ENCODE data around the gene HMGB4. TPM values are rescaled to one million over a fixed set of nuclear protein-coding genes. Genes with fewer than 3 reads are reported as not detected.

HMGB4 gene
- total and polyA plus RNA-seq, 2 of the 4 experiments (the other 2 are of a cell fraction) = not detected

DNA sequence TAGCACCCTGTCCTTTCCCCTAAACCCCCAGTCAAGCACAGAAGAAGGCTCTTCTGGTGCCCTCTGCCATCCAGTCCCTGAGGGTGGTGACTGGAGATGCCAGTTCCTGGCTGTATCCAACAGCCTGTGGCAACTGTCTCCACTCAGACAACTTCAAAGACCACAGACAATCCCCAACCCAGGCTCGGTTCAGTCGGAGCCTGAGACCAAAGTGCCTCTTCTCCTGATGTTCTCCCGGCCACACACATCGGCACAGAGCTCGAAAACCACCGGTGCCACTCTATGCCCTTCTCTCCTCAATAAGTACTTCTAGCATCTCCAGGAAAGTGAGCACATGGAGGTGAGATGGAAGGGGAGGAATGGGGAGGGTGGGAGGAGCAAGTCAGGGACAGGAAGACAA is 39.6 kb upstream of the HMGB4 start:
- Histone ChIP-seq H3K4me2 (ENCODE audit: low read depth, low read length) (no peak overlapping the region), H3K4me1 (ENCODE audit: control insufficient read depth, insufficient read depth, low read length) (no peaks in the 10 kb centered on the region), H4K91ac (ENCODE audit: insufficient read depth, low read depth, low read length) (no peak overlapping the region), H2BK120ac (ENCODE audit: low read depth, low read length) (no peak overlapping the region), H2BK20ac (ENCODE audit: low read depth, low read length) (no peak overlapping the region), H2AK5ac (ENCODE audit: low read depth, low read length) (no peak overlapping the region), H3K36me3 (ENCODE audit: control insufficient read depth, insufficient read depth, low read length) (no peaks in the 10 kb centered on the region), H3K9me3 (ENCODE audit: control insufficient read depth, insufficient read depth, low read length) (peaks cover 51% of the 10 kb centered on the region), H4K8ac (ENCODE audit: low read depth in 2 of 2, low read length in 2 of 2) (no peak overlapping the region), H3K9ac (ENCODE audit: low read depth, low read length) (no peak overlapping the region), H3K18ac (ENCODE audit: low read depth, low read length) (no peak overlapping the region), H3K27ac (ENCODE audit: insufficient read depth, low read length) (no peak overlapping the region), H2BK5ac (ENCODE audit: low read depth, low read length, poor library complexity, severe bottlenecking) (no peak overlapping the region), H3K4ac (ENCODE audit: low read depth, low read length) (no peak overlapping the region), H3K9me1 (ENCODE audit: insufficient read depth, low read length) (no peaks in the 10 kb centered on the region), H2BK15ac (ENCODE audit: low read depth, low read length) (no peak overlapping the region), H2AK9ac (replicated peaks; ENCODE audit: low read depth, low read length, poor library complexity) (no peak overlapping the region), H3K4me3 (ENCODE audit: insufficient read depth, low read depth, low read length) (no peak overlapping the region), H4K20me1 (ENCODE audit: insufficient read depth, low read length) (no peaks in the 10 kb centered on the region), H2AFZ (replicated peaks; ENCODE audit: low read length, poor library complexity) (no peak overlapping the region), H3K14ac (replicated peaks; ENCODE audit: low read depth, low read length) (no peak overlapping the region), H3K27me3 (ENCODE audit: control insufficient read depth, insufficient read depth, low read length) (no peaks in the 10 kb centered on the region), H3K56ac (ENCODE audit: extremely low read depth, insufficient read depth, low read length) (no peak overlapping the region), H4K5ac (ENCODE audit: low read depth, low read length) (no peak overlapping the region), H3K23ac (ENCODE audit: low read depth, low read length) (no peak overlapping the region), H3K79me1 (ENCODE audit: low read depth in 1 of 2, low read length in 2 of 2) (no peaks in the 10 kb centered on the region)
- TF ChIP-seq, protein P1, sequence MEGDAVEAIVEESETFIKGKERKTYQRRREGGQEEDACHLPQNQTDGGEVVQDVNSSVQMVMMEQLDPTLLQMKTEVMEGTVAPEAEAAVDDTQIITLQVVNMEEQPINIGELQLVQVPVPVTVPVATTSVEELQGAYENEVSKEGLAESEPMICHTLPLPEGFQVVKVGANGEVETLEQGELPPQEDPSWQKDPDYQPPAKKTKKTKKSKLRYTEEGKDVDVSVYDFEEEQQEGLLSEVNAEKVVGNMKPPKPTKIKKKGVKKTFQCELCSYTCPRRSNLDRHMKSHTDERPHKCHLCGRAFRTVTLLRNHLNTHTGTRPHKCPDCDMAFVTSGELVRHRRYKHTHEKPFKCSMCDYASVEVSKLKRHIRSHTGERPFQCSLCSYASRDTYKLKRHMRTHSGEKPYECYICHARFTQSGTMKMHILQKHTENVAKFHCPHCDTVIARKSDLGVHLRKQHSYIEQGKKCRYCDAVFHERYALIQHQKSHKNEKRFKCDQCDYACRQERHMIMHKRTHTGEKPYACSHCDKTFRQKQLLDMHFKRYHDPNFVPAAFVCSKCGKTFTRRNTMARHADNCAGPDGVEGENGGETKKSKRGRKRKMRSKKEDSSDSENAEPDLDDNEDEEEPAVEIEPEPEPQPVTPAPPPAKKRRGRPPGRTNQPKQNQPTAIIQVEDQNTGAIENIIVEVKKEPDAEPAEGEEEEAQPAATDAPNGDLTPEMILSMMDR (conservative IDR thresholded peaks at IDR 0.05; ENCODE audit: low read depth, low read length) = no peak
- TF ChIP-seq FOS (IDR thresholded peaks at IDR 0.05; ENCODE audit: low read depth, low read length) (no peak), MAZ (IDR thresholded peaks at IDR 0.05; ENCODE audit: borderline replicate concordance, low read depth, low read length) (no peak), RFX5 (IDR thresholded peaks at IDR 0.05; ENCODE audit: low read depth, low read length) (no peak), MAFK (IDR thresholded peaks at IDR 0.05; ENCODE audit: low read depth, low read length) (no peak), RCOR1 (IDR thresholded peaks at IDR 0.05; ENCODE audit: insufficient replicate concordance, low read length) (no peak), CEBPB (IDR thresholded peaks at IDR 0.05; ENCODE audit: low read depth, low read length) (no peak), CHD1 (IDR thresholded peaks at IDR 0.05; ENCODE audit: low read depth, low read length) (no peak), SMC3 (IDR thresholded peaks at IDR 0.05; ENCODE audit: low read depth, low read length) (no peak), NFE2L2 (IDR thresholded peaks at IDR 0.05; ENCODE audit: low read depth, low read length) (no peak), BHLHE40 (IDR thresholded peaks at IDR 0.05; ENCODE audit: low read depth, low read length) (no peak), RAD21 (IDR thresholded peaks at IDR 0.05; ENCODE audit: low read length) (no peak), POLR2A (IDR thresholded peaks at IDR 0.05; ENCODE audit: low read depth, low read length) (no peak), MXI1 (IDR thresholded peaks at IDR 0.05; ENCODE audit: borderline replicate concordance, low read depth, low read length) (no peak)
- TF ChIP-seq, protein P2, sequence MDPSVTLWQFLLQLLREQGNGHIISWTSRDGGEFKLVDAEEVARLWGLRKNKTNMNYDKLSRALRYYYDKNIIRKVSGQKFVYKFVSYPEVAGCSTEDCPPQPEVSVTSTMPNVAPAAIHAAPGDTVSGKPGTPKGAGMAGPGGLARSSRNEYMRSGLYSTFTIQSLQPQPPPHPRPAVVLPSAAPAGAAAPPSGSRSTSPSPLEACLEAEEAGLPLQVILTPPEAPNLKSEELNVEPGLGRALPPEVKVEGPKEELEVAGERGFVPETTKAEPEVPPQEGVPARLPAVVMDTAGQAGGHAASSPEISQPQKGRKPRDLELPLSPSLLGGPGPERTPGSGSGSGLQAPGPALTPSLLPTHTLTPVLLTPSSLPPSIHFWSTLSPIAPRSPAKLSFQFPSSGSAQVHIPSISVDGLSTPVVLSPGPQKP (IDR thresholded peaks at IDR 0.05; ENCODE audit: borderline replicate concordance, low read depth, low read length) = no peak
- TF ChIP-seq, protein P3, sequence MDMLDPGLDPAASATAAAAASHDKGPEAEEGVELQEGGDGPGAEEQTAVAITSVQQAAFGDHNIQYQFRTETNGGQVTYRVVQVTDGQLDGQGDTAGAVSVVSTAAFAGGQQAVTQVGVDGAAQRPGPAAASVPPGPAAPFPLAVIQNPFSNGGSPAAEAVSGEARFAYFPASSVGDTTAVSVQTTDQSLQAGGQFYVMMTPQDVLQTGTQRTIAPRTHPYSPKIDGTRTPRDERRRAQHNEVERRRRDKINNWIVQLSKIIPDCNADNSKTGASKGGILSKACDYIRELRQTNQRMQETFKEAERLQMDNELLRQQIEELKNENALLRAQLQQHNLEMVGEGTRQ (IDR thresholded peaks at IDR 0.05; ENCODE audit: low read depth, low read length) = no peak
- ATAC-seq (ENCODE audit: low read depth) (no peak), DNase-seq (no peak)
- dilution Hi-C loops (cut with HindIII; ENCODE audit: low sequenced_read_pairs, unreplicated experiment) = no loop called here
- ChIA-PET POLR2A (ENCODE audit: unreplicated experiment) (no interaction called here), CTCF (no interaction called here)
- WGBS, 2 experiments (ENCODE audit: extremely low coverage in 2 of 2, insufficient read length in 1 of 2) = no CpG with 5 or more reads among the region's 6 CpGs
- in situ Hi-C loops (cut with MboI; ENCODE audit: low sequenced_read_pairs) = no loop called here
- no TSS peak for BruUV-seq (replicated peaks)
- intact Hi-C loops (cut with micrococcal nuclease) = no loop called here
